SK-N-SH (cell line): ENCODE measurements around the gene FBXL7. TPM values are rescaled to one million over a fixed set of nuclear protein-coding genes. Genes with fewer than 3 reads are reported as not detected.

ENCODE experiments used
- CTCF ChIA-PET: fragments of 300-600, 350-600 bp; formaldehyde crosslinking; extraction: SDS; loops from one replicate; lab custom pipeline; 2021; lab: Yijun Ruan, JAX
- POLR2A ChIA-PET: fragments of 350-600 bp; sonication (Branson Sonifier 250); formaldehyde crosslinking; extraction: SDS; loops from one replicate; lab custom pipeline; 2020; ENCODE audit warnings: antibody characterized with exemption, inconsistent platforms; lab: Yijun Ruan, JAX
- DNase-seq: peaks from one replicate; pipeline ENCODE4 v3.0.0; 2012
- H2AFZ ChIP-seq: fragments of 200-600 bp; sonication (generic); 2 replicates; pipeline ENCODE4 v1.8.1; 2016; ENCODE audit warnings: antibody characterized with exemption, mild to moderate bottlenecking, low read depth
- H3F3A ChIP-seq: fragments of 200-600 bp; sonication (generic); replicated peaks from 2 replicates; pipeline ENCODE3; 2016; ENCODE audit warnings: antibody characterized with exemption, mild to moderate bottlenecking; ENCODE audit not compliant: insufficient read depth
- H3K27ac ChIP-seq, 2 experiments: fragments of 200-500 bp in 1 of 2; fragments of 200-600 bp in 1 of 2; sonication (Bioruptor generic) in 1 of 2; sonication (generic), shearing (Covaris generic) in 1 of 2; 2 replicates each; pipeline versions ENCODE4 v1.5.1 to v1.6.1; 2014 to 2016; ENCODE audit warnings: low read depth in 2 of 2, inconsistent platforms in 1 of 2, low read length in 1 of 2, mild to moderate bottlenecking in 1 of 2, mixed read lengths in 1 of 2
- H3K27me3 ChIP-seq: fragments of 200-600 bp; sonication (generic), shearing (Covaris generic); 2 replicates; pipeline ENCODE4 v1.6.1; 2016; ENCODE audit warnings: mixed run types; ENCODE audit not compliant: insufficient read depth
- H3K36me3 ChIP-seq, 2 experiments: fragments of 200-500 bp in 1 of 2; fragments of 200-600 bp in 1 of 2; sonication (Bioruptor generic) in 1 of 2; sonication (generic) in 1 of 2; replicated peaks in 1 of 2; 2 replicates each; pipeline versions ENCODE3 to v1.5.1; 2014 to 2016; ENCODE audit warnings: low read length in 1 of 2, mild to moderate bottlenecking in 1 of 2; ENCODE audit not compliant: insufficient read depth in 2 of 2, control insufficient read depth in 1 of 2
- H3K4me1 ChIP-seq, 2 experiments: fragments of 200-500 bp in 1 of 2; fragments of 200-600 bp in 1 of 2; sonication (Bioruptor generic) in 1 of 2; sonication (generic), shearing (Covaris generic) in 1 of 2; 2 replicates each; pipeline versions ENCODE4 v1.5.1 to v1.6.1; 2014 to 2016; ENCODE audit warnings: low read depth in 1 of 2, low read length in 1 of 2, mixed run types in 1 of 2; ENCODE audit not compliant: insufficient read depth in 2 of 2, control insufficient read depth in 1 of 2
- H3K4me2 ChIP-seq: fragments of 200-600 bp; sonication (generic), shearing (Covaris generic); 2 replicates; pipeline ENCODE4 v1.6.1; 2017; ENCODE audit warnings: mixed run types
- H3K4me3 ChIP-seq, 2 experiments: fragments of 200-500 bp in 1 of 2; fragments of 200-600 bp in 1 of 2; sonication (Bioruptor generic) in 1 of 2; sonication (generic), shearing (Covaris generic) in 1 of 2; 2 replicates each; pipeline versions ENCODE4 v1.5.1 to v1.8.1; 2014 to 2016; ENCODE audit warnings: low read depth in 2 of 2, inconsistent platforms in 1 of 2, low read length in 1 of 2, mild to moderate bottlenecking in 1 of 2, mixed read lengths in 1 of 2, moderate library complexity in 1 of 2
- H3K79me2 ChIP-seq: fragments of 200-600 bp; sonication (generic); 2 replicates; pipeline ENCODE4 v1.8.1; 2017; ENCODE audit warnings: mild to moderate bottlenecking; ENCODE audit not compliant: insufficient read depth
- H3K9ac ChIP-seq: fragments of 200-600 bp; sonication (generic); 2 replicates; pipeline ENCODE4 v1.6.1; 2017; ENCODE audit warnings: mixed run types
- H3K9me2 ChIP-seq: fragments of 200-600 bp; sonication (generic); 2 replicates; pipeline ENCODE4 v1.6.1; 2017; ENCODE audit warnings: mixed run types
- H3K9me3 ChIP-seq: fragments of 200-600 bp; sonication (generic); 2 replicates; pipeline ENCODE4 v1.6.1; 2017; ENCODE audit warnings: mixed run types, mild to moderate bottlenecking, moderate library complexity
- H4K20me1 ChIP-seq: fragments of 200-600 bp; sonication (generic); 2 replicates; pipeline ENCODE4 v1.6.1; 2017; ENCODE audit warnings: mild to moderate bottlenecking, mixed run types; ENCODE audit not compliant: insufficient read depth
- EP300 ChIP-seq, 2 experiments: IDR thresholded peaks; 2 replicates each; pipeline versions ENCODE4 v1.4.0 to v1.6.1; 2012; ENCODE audit warnings: borderline replicate concordance in 1 of 2, low read depth in 1 of 2, low read length in 1 of 2
- EZH2phosphoT487 ChIP-seq: fragments of 200-600 bp; sonication (generic); IDR thresholded peaks from 2 replicates; pipeline ENCODE4 v1.6.1; 2017; ENCODE audit warnings: low read depth, mixed run types, mild to moderate bottlenecking, antibody characterized with exemption, moderate library complexity, borderline replicate concordance
- GABPA ChIP-seq: IDR thresholded peaks from 2 replicates; pipeline ENCODE4 v1.4.0; 2012; ENCODE audit warnings: low read depth, mild to moderate bottlenecking
- GATA2 ChIP-seq: sonication (generic); formaldehyde crosslinking; IDR thresholded peaks from 2 replicates; pipeline ENCODE4 v1.5.0; 2020; ENCODE audit warnings: mild to moderate bottlenecking, missing genetic modification reagents
- NRF1 ChIP-seq: IDR thresholded peaks from 2 replicates; pipeline ENCODE4 v1.6.1; 2012; ENCODE audit warnings: low read depth, mild to moderate bottlenecking, low read length
- POLR2AphosphoS5 ChIP-seq: IDR thresholded peaks from 2 replicates; pipeline ENCODE4 v1.6.1; 2012; ENCODE audit warnings: low read depth, low read length
- RAD21 ChIP-seq: IDR thresholded peaks from 2 replicates; pipeline ENCODE4 v1.6.1; 2012; ENCODE audit warnings: mild to moderate bottlenecking, low read length
- RFX5 ChIP-seq: IDR thresholded peaks from 2 replicates; pipeline ENCODE4 v1.6.1; 2012; ENCODE audit warnings: mild to moderate bottlenecking, improper control_type of control experiment, low read length
- RXRA ChIP-seq: IDR thresholded peaks from 2 replicates; pipeline ENCODE4 v1.4.0; 2012; ENCODE audit warnings: low read depth, mild to moderate bottlenecking, borderline replicate concordance
- TEAD4 ChIP-seq: IDR thresholded peaks from 2 replicates; pipeline ENCODE4 v1.4.0; 2012; ENCODE audit warnings: mild to moderate bottlenecking, borderline replicate concordance; ENCODE audit not compliant: insufficient read depth
- YY1 ChIP-seq: IDR thresholded peaks from 2 replicates; pipeline ENCODE4 v1.4.0; 2012; ENCODE audit warnings: low read depth, mild to moderate bottlenecking
- WGBS: methylation state at CpG from one replicate; pipeline ENCODE4 v1.1.6; 2017; ENCODE audit warnings: low lambda C conversion rate; 5-methylcytosine and 5-hydroxymethylcytosine counted together
- polyA plus RNA-seq, 3 experiments: library from polyadenylated mRNA; depleted of rRNA; stranded (reverse); fragments of >200 nt; gene quantifications; 2 replicates each; pipeline ENCODE4 v1.2.3, GENCODE V29; 2012
- TF ChIP-seq, protein P1 (sequence below): IDR thresholded peaks from 2 replicates; pipeline ENCODE4; 2012
- TF ChIP-seq, protein P2 (sequence below): fragments of 150-350 bp; IDR thresholded peaks from 2 replicates; pipeline ENCODE4 v1.6.1; 2017; ENCODE audit warnings: antibody characterized with exemption, low read length, low read depth, borderline replicate concordance
- TF ChIP-seq, protein P3 (sequence below): IDR thresholded peaks from 2 replicates; pipeline ENCODE4 v1.6.1; 2012; ENCODE audit warnings: mild to moderate bottlenecking, low read depth, low read length, moderate library complexity
- TF ChIP-seq, protein P4 (sequence below): IDR thresholded peaks from 2 replicates; pipeline ENCODE4 v1.4.0; 2012; ENCODE audit warnings: low read depth, borderline replicate concordance
- TF ChIP-seq, protein P5 (sequence below): IDR thresholded peaks from 2 replicates; pipeline ENCODE4 v1.4.0; 2012; ENCODE audit warnings: low read depth, borderline replicate concordance

The FBXL7 gene
- polyA plus RNA-seq, 1 of the 3 experiments (the other 2 are of a cell fraction), result 7.0 TPM

DNA sequence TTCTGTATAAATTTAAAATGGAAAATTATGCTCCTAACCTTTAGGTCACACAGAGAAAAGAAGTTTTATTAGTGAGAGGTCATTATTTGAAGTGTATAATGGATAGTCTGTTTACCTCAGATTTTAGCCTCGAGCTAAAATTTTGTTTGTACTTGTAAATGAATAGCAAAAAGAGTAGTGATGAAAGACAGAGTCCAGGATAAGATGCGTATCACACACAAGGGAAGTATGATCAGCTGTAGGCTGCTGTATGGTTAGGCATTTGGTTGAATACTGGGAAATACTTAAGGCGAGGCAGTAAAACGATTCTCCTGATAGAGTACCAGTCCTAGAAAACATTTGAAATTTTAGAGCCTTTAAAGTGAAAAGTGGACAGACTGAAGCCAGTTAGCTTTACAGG is 92.7 kb downstream of the FBXL7 start:
- CTCF ChIA-PET, result interaction anchor here (0.8 to 2.3 kb wide), 2 partner anchors 13 to 100 kb away, joined by 4 to 5 read pairs; no protein-coding TSS in a partner anchor
- POLR2A ChIA-PET, result no interaction called here
- H3K9ac ChIP-seq, result no peak overlapping the region

More for the DNA sequence above, 92.7 kb downstream of the FBXL7 start:
- peaks cover 0 to 3% of the 10 kb centered on the region in 2 experiments; a peak in 1 of 4 replicates for H3K4me1 ChIP-seq
- H4K20me1 ChIP-seq, result no peaks in the 10 kb centered on the region
- H3K27me3 ChIP-seq, result no peaks in the 10 kb centered on the region
- peak; percentile 30 for DNase-seq
- no peaks in the 10 kb centered on the region for H3K9me3 ChIP-seq
- 63% methylated on average over 4 of the region's 4 CpGs for WGBS
- H3K9me2 ChIP-seq, result no peaks in the 10 kb centered on the region
- H3K4me2 ChIP-seq, result no peak overlapping the region
- no peaks in the 10 kb centered on the region for H3K36me3 ChIP-seq
- H3K27ac ChIP-seq, result no peak overlapping the region
- peak; percentile 73 for TF ChIP-seq GATA2 (CRISPR knock-in tag)
- TF ChIP-seq, protein P1, sequence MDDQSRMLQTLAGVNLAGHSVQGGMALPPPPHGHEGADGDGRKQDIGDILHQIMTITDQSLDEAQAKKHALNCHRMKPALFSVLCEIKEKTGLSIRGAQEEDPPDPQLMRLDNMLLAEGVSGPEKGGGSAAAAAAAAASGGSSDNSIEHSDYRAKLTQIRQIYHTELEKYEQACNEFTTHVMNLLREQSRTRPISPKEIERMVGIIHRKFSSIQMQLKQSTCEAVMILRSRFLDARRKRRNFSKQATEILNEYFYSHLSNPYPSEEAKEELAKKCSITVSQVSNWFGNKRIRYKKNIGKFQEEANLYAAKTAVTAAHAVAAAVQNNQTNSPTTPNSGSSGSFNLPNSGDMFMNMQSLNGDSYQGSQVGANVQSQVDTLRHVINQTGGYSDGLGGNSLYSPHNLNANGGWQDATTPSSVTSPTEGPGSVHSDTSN, result no peak
- no peak for TF ChIP-seq TEAD4
- TF ChIP-seq EP300 (IDR thresholded peaks at IDR 0.05; ENCODE audit: borderline replicate concordance in 1 of 2, low read depth in 1 of 2, low read length in 1 of 2), result peak in 1 of 2 experiments; percentile 53; a peak in 2 of 4 replicates
- no peak for TF ChIP-seq GABPA
- no peak for TF ChIP-seq RXRA
- TF ChIP-seq RAD21, result no peak
- TF ChIP-seq, protein P2, sequence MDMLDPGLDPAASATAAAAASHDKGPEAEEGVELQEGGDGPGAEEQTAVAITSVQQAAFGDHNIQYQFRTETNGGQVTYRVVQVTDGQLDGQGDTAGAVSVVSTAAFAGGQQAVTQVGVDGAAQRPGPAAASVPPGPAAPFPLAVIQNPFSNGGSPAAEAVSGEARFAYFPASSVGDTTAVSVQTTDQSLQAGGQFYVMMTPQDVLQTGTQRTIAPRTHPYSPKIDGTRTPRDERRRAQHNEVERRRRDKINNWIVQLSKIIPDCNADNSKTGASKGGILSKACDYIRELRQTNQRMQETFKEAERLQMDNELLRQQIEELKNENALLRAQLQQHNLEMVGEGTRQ, result no peak
- TF ChIP-seq EZH2phosphoT487, result no peak
- TF ChIP-seq NRF1, result no peak
- TF ChIP-seq YY1, result no peak
- no peak for TF ChIP-seq POLR2AphosphoS5
- TF ChIP-seq, protein P3, sequence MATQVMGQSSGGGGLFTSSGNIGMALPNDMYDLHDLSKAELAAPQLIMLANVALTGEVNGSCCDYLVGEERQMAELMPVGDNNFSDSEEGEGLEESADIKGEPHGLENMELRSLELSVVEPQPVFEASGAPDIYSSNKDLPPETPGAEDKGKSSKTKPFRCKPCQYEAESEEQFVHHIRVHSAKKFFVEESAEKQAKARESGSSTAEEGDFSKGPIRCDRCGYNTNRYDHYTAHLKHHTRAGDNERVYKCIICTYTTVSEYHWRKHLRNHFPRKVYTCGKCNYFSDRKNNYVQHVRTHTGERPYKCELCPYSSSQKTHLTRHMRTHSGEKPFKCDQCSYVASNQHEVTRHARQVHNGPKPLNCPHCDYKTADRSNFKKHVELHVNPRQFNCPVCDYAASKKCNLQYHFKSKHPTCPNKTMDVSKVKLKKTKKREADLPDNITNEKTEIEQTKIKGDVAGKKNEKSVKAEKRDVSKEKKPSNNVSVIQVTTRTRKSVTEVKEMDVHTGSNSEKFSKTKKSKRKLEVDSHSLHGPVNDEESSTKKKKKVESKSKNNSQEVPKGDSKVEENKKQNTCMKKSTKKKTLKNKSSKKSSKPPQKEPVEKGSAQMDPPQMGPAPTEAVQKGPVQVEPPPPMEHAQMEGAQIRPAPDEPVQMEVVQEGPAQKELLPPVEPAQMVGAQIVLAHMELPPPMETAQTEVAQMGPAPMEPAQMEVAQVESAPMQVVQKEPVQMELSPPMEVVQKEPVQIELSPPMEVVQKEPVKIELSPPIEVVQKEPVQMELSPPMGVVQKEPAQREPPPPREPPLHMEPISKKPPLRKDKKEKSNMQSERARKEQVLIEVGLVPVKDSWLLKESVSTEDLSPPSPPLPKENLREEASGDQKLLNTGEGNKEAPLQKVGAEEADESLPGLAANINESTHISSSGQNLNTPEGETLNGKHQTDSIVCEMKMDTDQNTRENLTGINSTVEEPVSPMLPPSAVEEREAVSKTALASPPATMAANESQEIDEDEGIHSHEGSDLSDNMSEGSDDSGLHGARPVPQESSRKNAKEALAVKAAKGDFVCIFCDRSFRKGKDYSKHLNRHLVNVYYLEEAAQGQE, result no peak
- TF ChIP-seq RFX5, result no peak
- TF ChIP-seq, protein P4, sequence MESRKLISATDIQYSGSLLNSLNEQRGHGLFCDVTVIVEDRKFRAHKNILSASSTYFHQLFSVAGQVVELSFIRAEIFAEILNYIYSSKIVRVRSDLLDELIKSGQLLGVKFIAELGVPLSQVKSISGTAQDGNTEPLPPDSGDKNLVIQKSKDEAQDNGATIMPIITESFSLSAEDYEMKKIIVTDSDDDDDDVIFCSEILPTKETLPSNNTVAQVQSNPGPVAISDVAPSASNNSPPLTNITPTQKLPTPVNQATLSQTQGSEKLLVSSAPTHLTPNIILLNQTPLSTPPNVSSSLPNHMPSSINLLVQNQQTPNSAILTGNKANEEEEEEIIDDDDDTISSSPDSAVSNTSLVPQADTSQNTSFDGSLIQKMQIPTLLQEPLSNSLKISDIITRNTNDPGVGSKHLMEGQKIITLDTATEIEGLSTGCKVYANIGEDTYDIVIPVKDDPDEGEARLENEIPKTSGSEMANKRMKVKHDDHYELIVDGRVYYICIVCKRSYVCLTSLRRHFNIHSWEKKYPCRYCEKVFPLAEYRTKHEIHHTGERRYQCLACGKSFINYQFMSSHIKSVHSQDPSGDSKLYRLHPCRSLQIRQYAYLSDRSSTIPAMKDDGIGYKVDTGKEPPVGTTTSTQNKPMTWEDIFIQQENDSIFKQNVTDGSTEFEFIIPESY, result no peak
- TF ChIP-seq, protein P5, sequence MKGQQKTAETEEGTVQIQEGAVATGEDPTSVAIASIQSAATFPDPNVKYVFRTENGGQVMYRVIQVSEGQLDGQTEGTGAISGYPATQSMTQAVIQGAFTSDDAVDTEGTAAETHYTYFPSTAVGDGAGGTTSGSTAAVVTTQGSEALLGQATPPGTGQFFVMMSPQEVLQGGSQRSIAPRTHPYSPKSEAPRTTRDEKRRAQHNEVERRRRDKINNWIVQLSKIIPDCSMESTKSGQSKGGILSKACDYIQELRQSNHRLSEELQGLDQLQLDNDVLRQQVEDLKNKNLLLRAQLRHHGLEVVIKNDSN, result no peak
- no peak overlapping the region for H2AFZ ChIP-seq
- no peak overlapping the region for H3K4me3 ChIP-seq
- H3K79me2 ChIP-seq, result peaks cover 2% of the 10 kb centered on the region; the same call in 1 of the 2 replicates
- H3F3A ChIP-seq, result no peaks in the 10 kb centered on the region
